Neural progenitor cell (in vitro differentiated cells): Measurements from ENCODE around the gene CLCN2. TPM values are rescaled to one million over a fixed set of nuclear protein-coding genes. Genes with fewer than 3 reads are reported as not detected.

Experiments
- DNase-seq: peaks from one replicate; pipeline ENCODE4 v3.0.0-alpha.2; 2016; ENCODE audit warnings: low spot score
- H2AFZ ChIP-seq: fragments of 200-600 bp; sonication (generic); replicated peaks from 2 replicates; pipeline ENCODE4 v1.6.1; 2016; ENCODE audit warnings: antibody characterized with exemption
- H3F3A ChIP-seq: fragments of 200-600 bp; sonication (generic); 2 replicates; pipeline ENCODE4 v1.6.1; 2016; ENCODE audit warnings: antibody characterized with exemption, low read depth
- H3K27ac ChIP-seq: fragments of 200-600 bp; sonication (generic); 2 replicates; pipeline ENCODE4 v1.5.1; 2016; ENCODE audit warnings: mild to moderate bottlenecking
- H3K27me3 ChIP-seq: fragments of 200-600 bp; sonication (generic); 2 replicates; pipeline ENCODE4 v1.6.1; 2016; ENCODE audit warnings: mild to moderate bottlenecking, moderate library complexity
- H3K36me3 ChIP-seq: fragments of 200-600 bp; sonication (generic); 2 replicates; pipeline ENCODE4 v1.5.1; 2016
- H3K4me1 ChIP-seq: fragments of 200-600 bp; sonication (generic); 2 replicates; pipeline ENCODE4 v1.6.1; 2016; ENCODE audit warnings: mixed run types
- H3K4me2 ChIP-seq: fragments of 200-600 bp; sonication (generic); 2 replicates; pipeline ENCODE4 v1.6.1; 2016
- H3K4me3 ChIP-seq: fragments of 200-600 bp; sonication (generic); 2 replicates; pipeline ENCODE4 v1.5.1; 2016
- H3K79me2 ChIP-seq: fragments of 200-600 bp; sonication (generic); 2 replicates; pipeline ENCODE4 v1.6.1; 2016; ENCODE audit warnings: low read depth
- H3K9ac ChIP-seq: fragments of 200-600 bp; sonication (generic); 2 replicates; pipeline ENCODE4 v1.6.1; 2016
- H3K9me3 ChIP-seq: fragments of 200-600 bp; sonication (generic); 2 replicates; pipeline ENCODE4 v1.5.1; 2016; ENCODE audit warnings: low read depth
- H4K20me1 ChIP-seq: fragments of 200-600 bp; sonication (generic); 2 replicates; pipeline ENCODE4 v1.6.1; 2016; ENCODE audit warnings: low read depth
- H3K27ac Mint-ChIP-seq: 3 replicates; pipeline ENCODE4 v1.8.0; 2021; ENCODE audit warnings: mixed read lengths
- H3K27me3 Mint-ChIP-seq: 2 replicates; pipeline ENCODE4 v1.8.0; 2022; ENCODE audit warnings: low read depth, mild to moderate bottlenecking, inconsistent platforms, moderate library complexity, mixed read lengths; ENCODE audit not compliant: insufficient read depth
- H3K36me3 Mint-ChIP-seq: 3 replicates; pipeline ENCODE4 v1.8.0; 2021; ENCODE audit warnings: mixed read lengths
- H3K4me1 Mint-ChIP-seq: 3 replicates; pipeline ENCODE4 v1.8.0; 2021; ENCODE audit warnings: mixed read lengths
- H3K4me3 Mint-ChIP-seq: 3 replicates; pipeline ENCODE4 v1.8.0; 2021; ENCODE audit warnings: mild to moderate bottlenecking, moderate library complexity, mixed read lengths
- H3K9me3 Mint-ChIP-seq: 3 replicates; pipeline ENCODE4 v1.8.0; 2020; ENCODE audit warnings: mixed read lengths
- EZH2 ChIP-seq: fragments of 200-600 bp; sonication (generic); IDR thresholded peaks from 2 replicates; pipeline ENCODE4 v1.6.1; 2017; ENCODE audit warnings: antibody characterized with exemption, mild to moderate bottlenecking, moderate library complexity
- EZH2phosphoT487 ChIP-seq: fragments of 200-600 bp; sonication (generic); IDR thresholded peaks from 2 replicates; pipeline ENCODE4 v1.6.1; 2017; ENCODE audit warnings: antibody characterized with exemption
- total RNA-seq: library from RNA; depleted of rRNA; stranded (reverse); fragments of >200 nt; gene quantifications from 2 replicates; pipeline ENCODE4 v1.2.3, GENCODE V29; 2015; ENCODE audit warnings: low replicate concordance
- TF ChIP-seq, protein P1 (sequence below): fragments of 200-600 bp; sonication (generic); IDR thresholded peaks from 2 replicates; pipeline ENCODE4 v1.5.1; 2017; ENCODE audit warnings: antibody characterized with exemption, mild to moderate bottlenecking

Gene CLCN2
- total RNA-seq, 1 donor from 2014 or later = 16.5 TPM

DNA sequence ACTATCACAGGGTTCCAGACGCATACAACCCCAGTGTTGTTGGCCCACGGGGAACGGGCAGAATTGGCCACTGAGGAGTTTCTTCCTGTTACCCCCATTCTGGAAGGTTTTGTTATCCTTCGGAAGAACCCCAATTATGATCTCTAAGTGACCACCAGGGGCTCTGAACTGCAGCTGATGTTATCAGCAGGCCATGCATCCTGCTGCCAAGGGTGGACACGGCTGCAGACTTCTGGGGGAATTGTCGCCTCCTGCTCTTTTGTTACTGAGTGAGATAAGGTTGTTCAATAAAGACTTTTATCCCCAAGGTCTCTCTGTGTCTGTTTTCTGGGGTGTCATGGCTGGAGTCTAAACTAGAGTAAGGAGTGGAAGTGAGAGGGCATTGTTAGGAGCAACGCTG lies 52.7 kb downstream of the CLCN2 start:
- no peak overlapping the region for H3K4me3 ChIP-seq
- H4K20me1 ChIP-seq = peaks cover 4% of the 10 kb centered on the region
- H3K36me3 Mint-ChIP-seq = peaks cover 45% of the 10 kb centered on the region
- no peak overlapping the region for H3K27ac Mint-ChIP-seq
- H3K9me3 ChIP-seq = no peaks in the 10 kb centered on the region
- peaks cover 18% of the 10 kb centered on the region for H3F3A ChIP-seq
- H3K4me1 Mint-ChIP-seq = peaks cover 4% of the 10 kb centered on the region
- H2AFZ ChIP-seq = no peak overlapping the region
- no peak overlapping the region for H3K4me2 ChIP-seq
- H3K27ac ChIP-seq = no peak overlapping the region
- TF ChIP-seq, protein P1, sequence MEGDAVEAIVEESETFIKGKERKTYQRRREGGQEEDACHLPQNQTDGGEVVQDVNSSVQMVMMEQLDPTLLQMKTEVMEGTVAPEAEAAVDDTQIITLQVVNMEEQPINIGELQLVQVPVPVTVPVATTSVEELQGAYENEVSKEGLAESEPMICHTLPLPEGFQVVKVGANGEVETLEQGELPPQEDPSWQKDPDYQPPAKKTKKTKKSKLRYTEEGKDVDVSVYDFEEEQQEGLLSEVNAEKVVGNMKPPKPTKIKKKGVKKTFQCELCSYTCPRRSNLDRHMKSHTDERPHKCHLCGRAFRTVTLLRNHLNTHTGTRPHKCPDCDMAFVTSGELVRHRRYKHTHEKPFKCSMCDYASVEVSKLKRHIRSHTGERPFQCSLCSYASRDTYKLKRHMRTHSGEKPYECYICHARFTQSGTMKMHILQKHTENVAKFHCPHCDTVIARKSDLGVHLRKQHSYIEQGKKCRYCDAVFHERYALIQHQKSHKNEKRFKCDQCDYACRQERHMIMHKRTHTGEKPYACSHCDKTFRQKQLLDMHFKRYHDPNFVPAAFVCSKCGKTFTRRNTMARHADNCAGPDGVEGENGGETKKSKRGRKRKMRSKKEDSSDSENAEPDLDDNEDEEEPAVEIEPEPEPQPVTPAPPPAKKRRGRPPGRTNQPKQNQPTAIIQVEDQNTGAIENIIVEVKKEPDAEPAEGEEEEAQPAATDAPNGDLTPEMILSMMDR = no peak
- TF ChIP-seq EZH2phosphoT487 (no peak), EZH2 (no peak)
- no peak overlapping the region for H3K4me3 Mint-ChIP-seq
- DNase-seq = no peak
- no peak overlapping the region for H3K9ac ChIP-seq
- H3K27me3 Mint-ChIP-seq = peaks cover 3% of the 10 kb centered on the region
- H3K79me2 ChIP-seq = no peaks in the 10 kb centered on the region
- H3K9me3 Mint-ChIP-seq = no peaks in the 10 kb centered on the region
- H3K27me3 ChIP-seq = no peaks in the 10 kb centered on the region
- no peaks in the 10 kb centered on the region for H3K4me1 ChIP-seq
- peaks cover 3% of the 10 kb centered on the region for H3K36me3 ChIP-seq

DNA sequence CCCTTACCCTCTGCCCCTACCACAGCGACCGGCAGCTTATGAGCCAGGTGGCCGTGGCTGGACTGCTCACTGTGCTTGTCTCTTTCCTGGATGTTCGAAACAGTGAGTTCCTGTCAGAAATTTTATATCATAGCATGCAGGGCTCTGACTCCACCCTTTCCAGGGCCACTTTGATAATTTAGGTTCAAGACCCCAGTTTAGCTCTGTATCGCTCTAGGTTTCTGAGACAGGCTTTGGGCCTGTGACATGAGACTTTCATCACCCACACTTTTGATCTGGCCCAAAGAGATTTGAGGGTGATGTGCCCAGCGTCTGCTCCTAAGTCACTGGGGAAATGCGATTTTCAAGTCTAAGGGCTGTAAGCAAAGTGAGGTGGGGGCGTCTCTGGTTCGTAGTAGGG lies 53.5 kb downstream of the CLCN2 start:
- Mint-ChIP-seq H3K9me3 (no peaks in the 10 kb centered on the region), H3K4me1 (peaks cover 4% of the 10 kb centered on the region), H3K27ac (no peak overlapping the region), H3K4me3 (no peak overlapping the region), H3K27me3 (peaks cover 3% of the 10 kb centered on the region), H3K36me3 (peaks cover 45% of the 10 kb centered on the region)
- Histone ChIP-seq H2AFZ (no peak overlapping the region), H3K27me3 (no peaks in the 10 kb centered on the region), H3K4me2 (no peak overlapping the region), H3K4me1 (no peaks in the 10 kb centered on the region), H3K36me3 (peaks cover 3% of the 10 kb centered on the region), H4K20me1 (peaks cover 4% of the 10 kb centered on the region), H3K9ac (no peak overlapping the region), H3K4me3 (no peak overlapping the region), H3K79me2 (no peaks in the 10 kb centered on the region), H3K27ac (no peak overlapping the region), H3K9me3 (no peaks in the 10 kb centered on the region), H3F3A (peaks cover 17% of the 10 kb centered on the region)
- TF ChIP-seq EZH2 = no peak
- no peak for TF ChIP-seq EZH2phosphoT487
- TF ChIP-seq, protein P1 = no peak
- no peak for DNase-seq

DNA sequence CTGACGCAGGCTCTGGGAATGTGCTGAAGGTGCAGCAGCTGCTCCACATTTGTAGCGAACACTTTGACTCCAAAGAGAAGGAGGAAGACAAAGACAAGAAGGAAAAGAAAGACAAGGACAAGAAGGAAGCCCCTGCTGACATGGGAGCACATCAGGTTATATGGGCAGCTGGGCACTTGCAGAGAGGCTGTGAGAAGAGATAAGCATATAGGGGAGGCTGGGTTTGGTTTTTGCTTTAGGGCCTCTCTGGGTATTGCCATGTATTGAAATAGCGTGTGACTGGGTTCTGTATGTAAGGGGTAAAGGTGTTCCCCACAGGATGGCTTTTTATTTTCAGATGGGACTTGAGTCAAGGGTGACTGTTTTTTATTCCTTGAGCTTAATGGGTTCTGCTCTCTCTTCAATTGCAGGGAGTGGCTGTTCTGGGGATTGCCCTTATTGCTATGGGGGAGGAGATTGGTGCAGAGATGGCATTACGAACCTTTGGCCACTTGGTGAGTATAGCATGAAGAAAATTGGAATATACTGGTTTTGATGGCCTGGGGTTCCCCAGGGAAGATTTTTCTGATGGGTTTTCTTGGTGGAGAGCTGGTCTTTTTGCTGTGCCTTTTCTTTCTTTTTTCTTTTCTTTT lies 54.9 kb downstream of the CLCN2 start:
- H3K9ac ChIP-seq = no peak overlapping the region
- peaks cover 3% of the 10 kb centered on the region for H3K36me3 ChIP-seq
- peaks cover 55% of the 10 kb centered on the region for H3K36me3 Mint-ChIP-seq
- H2AFZ ChIP-seq = no peak overlapping the region
- H3K4me3 Mint-ChIP-seq = no peak overlapping the region
- H4K20me1 ChIP-seq = peaks cover 4% of the 10 kb centered on the region
- TF ChIP-seq EZH2 (no peak), EZH2phosphoT487 (no peak)
- TF ChIP-seq, protein P1 = no peak
- DNase-seq = no peak
- H3F3A ChIP-seq = peaks cover 10% of the 10 kb centered on the region
- no peaks in the 10 kb centered on the region for H3K9me3 Mint-ChIP-seq
- H3K27me3 ChIP-seq = no peaks in the 10 kb centered on the region
- H3K4me3 ChIP-seq = no peak overlapping the region
- no peaks in the 10 kb centered on the region for H3K4me1 ChIP-seq
- H3K27ac Mint-ChIP-seq = no peak overlapping the region
- H3K9me3 ChIP-seq = no peaks in the 10 kb centered on the region
- H3K4me1 Mint-ChIP-seq = peaks cover 4% of the 10 kb centered on the region
- no peak overlapping the region for H3K27ac ChIP-seq
- no peak overlapping the region for H3K4me2 ChIP-seq
- peaks cover 8% of the 10 kb centered on the region for H3K79me2 ChIP-seq
- H3K27me3 Mint-ChIP-seq = peaks cover 3% of the 10 kb centered on the region
